ENCODE measurements around the gene LMO1. TPM values are rescaled to one million over a fixed set of nuclear protein-coding genes. Genes with fewer than 3 reads are reported as not detected.

The LMO1 gene
- total and polyA plus RNA-seq, 11 donors: 0.42 to 4.1 (median 2.1) TPM; not detected in 1

GRCh38 chr11:8309862-8310261 lies 46.2 kb upstream of the LMO1 start:
- DNase-seq (no peak), ATAC-seq (peak in 2 of 4 donors; percentile 49 to 59)
- 35 to 48% (median 38%) methylated on average over 3 of the region's 3 CpGs for WGBS, 4 donors
- TF ChIP-seq, protein P1, sequence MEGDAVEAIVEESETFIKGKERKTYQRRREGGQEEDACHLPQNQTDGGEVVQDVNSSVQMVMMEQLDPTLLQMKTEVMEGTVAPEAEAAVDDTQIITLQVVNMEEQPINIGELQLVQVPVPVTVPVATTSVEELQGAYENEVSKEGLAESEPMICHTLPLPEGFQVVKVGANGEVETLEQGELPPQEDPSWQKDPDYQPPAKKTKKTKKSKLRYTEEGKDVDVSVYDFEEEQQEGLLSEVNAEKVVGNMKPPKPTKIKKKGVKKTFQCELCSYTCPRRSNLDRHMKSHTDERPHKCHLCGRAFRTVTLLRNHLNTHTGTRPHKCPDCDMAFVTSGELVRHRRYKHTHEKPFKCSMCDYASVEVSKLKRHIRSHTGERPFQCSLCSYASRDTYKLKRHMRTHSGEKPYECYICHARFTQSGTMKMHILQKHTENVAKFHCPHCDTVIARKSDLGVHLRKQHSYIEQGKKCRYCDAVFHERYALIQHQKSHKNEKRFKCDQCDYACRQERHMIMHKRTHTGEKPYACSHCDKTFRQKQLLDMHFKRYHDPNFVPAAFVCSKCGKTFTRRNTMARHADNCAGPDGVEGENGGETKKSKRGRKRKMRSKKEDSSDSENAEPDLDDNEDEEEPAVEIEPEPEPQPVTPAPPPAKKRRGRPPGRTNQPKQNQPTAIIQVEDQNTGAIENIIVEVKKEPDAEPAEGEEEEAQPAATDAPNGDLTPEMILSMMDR (IDR thresholded peaks at IDR 0.05): peak in 8 of 12 donors; percentile 9 to 36 (median 22)
- no peak for TF ChIP-seq POLR2A (IDR thresholded peaks at IDR 0.05)
- Histone ChIP-seq H3K4me3 (no peak overlapping the region), H3K27ac (no peak overlapping the region), H3K27me3 (no peaks in the 10 kb centered on the region), H3K9me3 (peaks cover 0 to 8% (median under 1%) of the 10 kb centered on the region in 12 donors), H3K4me1 (no peaks in the 10 kb centered on the region), H3K36me3 (no peaks in the 10 kb centered on the region)
- intact Hi-C loops (cut with DNase I): loop anchor here in 4 of 10 donors (5.0 to 10.0 kb wide), 2 partner anchors 83 to 85 kb away; no protein-coding TSS in a partner anchor

- TF ChIP-seq, protein P1 (IDR thresholded peaks at IDR 0.05): no peak
- no peak for TF ChIP-seq POLR2A (IDR thresholded peaks at IDR 0.05)
- no peak for DNase-seq
- peaks cover 0 to 13% (median 3%) of the 10 kb centered on the region in 12 donors for H3K9me3 ChIP-seq
- no peak for ATAC-seq
- H3K36me3 ChIP-seq: no peaks in the 10 kb centered on the region
- no peaks in the 10 kb centered on the region for H3K27me3 ChIP-seq
- no peak overlapping the region for H3K27ac ChIP-seq
- H3K4me1 ChIP-seq: no peaks in the 10 kb centered on the region
- H3K4me3 ChIP-seq: no peak overlapping the region
- WGBS, 4 donors: 83 to 88% (median 85%) methylated on average over 9 of the region's 9 CpGs
- intact Hi-C loops (cut with DNase I): no loop called here
Measured at GRCh38 chr11:8309311-8309710, 45.6 kb upstream of the LMO1 start.

DNA sequence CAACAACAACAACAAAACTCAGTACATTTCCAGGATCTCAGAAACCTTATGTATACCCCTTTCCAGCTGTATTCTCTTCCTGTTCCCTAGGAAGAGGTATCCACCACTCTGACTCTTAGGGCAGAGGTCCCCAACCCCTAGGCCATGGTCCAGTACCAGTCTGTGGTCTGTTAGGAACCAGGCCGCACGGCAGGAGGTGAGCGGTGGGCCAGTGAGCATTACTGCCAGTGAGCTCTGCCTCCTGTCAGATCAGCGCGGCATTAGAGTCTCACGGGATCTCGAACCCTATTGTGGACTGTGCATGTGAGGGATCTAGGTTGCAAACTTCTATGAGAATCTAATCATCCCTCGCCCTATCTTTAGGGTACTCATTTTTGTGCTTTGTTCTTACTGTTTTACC lies 43.9 kb upstream of the LMO1 start:
- WGBS, 4 donors: 86 to 96% (median 93%) methylated on average over 8 of the region's 8 CpGs
- Histone ChIP-seq H3K36me3 (no peaks in the 10 kb centered on the region), H3K27me3 (no peaks in the 10 kb centered on the region), H3K4me3 (no peak overlapping the region), H3K4me1 (no peaks in the 10 kb centered on the region), H3K27ac (no peak overlapping the region), H3K9me3 (peaks cover 0 to 22% (median 3%) of the 10 kb centered on the region in 12 donors)
- intact Hi-C loops (cut with DNase I): no loop called here
- no peak for TF ChIP-seq POLR2A (IDR thresholded peaks at IDR 0.05)
- TF ChIP-seq, protein P1 (IDR thresholded peaks at IDR 0.05): no peak
- DNase-seq (no peak), ATAC-seq (no peak)

DNA sequence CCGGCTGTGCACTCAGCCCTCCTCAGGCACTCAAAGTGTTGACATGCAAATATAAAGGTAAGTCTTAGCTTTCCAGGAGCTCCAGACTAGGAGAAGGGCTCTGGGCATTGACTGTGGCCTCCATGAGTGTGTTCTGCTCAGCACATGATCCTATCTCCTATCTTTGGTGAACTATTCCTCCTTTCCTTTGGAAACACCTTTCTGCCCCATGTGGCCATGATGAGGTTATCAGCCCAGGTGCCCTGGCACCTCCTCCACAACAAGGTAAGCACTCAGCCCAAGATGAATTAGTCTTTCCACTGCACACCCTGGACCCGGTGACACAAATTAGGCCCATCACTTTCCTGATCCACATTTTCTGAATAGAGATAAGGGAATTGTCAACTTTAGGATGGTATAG lies 37.9 kb upstream of the LMO1 start:
- H3K4me3 ChIP-seq: no peak overlapping the region

More for the DNA sequence above, 37.9 kb upstream of the LMO1 start:
- H3K27ac ChIP-seq: no peak overlapping the region
- peaks cover 0 to 22% (median 3%) of the 10 kb centered on the region in 12 donors for H3K9me3 ChIP-seq
- WGBS, 4 donors: 72 to 90% (median 87%) methylated on average over 2 of the region's 2 CpGs
- no peak for TF ChIP-seq POLR2A (IDR thresholded peaks at IDR 0.05)
- TF ChIP-seq, protein P1 (IDR thresholded peaks at IDR 0.05): no peak
- intact Hi-C loops (cut with DNase I): no loop called here
- H3K36me3 ChIP-seq: no peaks in the 10 kb centered on the region
- no peak for ATAC-seq
- H3K27me3 ChIP-seq: no peaks in the 10 kb centered on the region
- no peak for DNase-seq
- no peaks in the 10 kb centered on the region for H3K4me1 ChIP-seq

Data from heart left ventricle (tissue), 16 donors.